H1 (cell line): ENCODE data around the gene SKAP2. TPM values are rescaled to one million over a fixed set of nuclear protein-coding genes. Genes with fewer than 3 reads are reported as not detected.

Experiments used
- CTCF ChIA-PET: fragments of 300-600 bp; sonication (Branson Sonifier 250); formaldehyde crosslinking; loops from one replicate; lab custom pipeline; 2021; ENCODE audit not compliant: partially characterized antibody; lab: Charles Lee
- POLR2A ChIA-PET: fragments of 300-600 bp; sonication (Branson Sonifier 250); formaldehyde crosslinking; loops from one replicate; lab custom pipeline; 2021; ENCODE audit warnings: inconsistent platforms; ENCODE audit not compliant: partially characterized antibody; lab: Charles Lee
- DNase-seq, 2 experiments: peaks; one replicate each; pipeline versions ENCODE4 v3.0.0 to v3.0.0-alpha.2; 2010 to 2022; ENCODE audit warnings: low spot score in 2 of 2, low read depth in 1 of 2, mixed read lengths in 1 of 2
- FAIRE-seq: peaks from 2 replicates; lab custom pipeline; 2011; peaks lifted over from hg19 to GRCh38; lab: Jason Lieb, UNC
- H2AFZ ChIP-seq: 2 replicates; pipeline ENCODE4 v1.8.1; 2012; ENCODE audit warnings: low read length, inconsistent platforms
- H2AK5ac ChIP-seq: 2 replicates; pipeline ENCODE4 v1.6.1; 2013; ENCODE audit warnings: low read depth, low read length
- H2BK120ac ChIP-seq: replicated peaks from 2 replicates; pipeline ENCODE3; 2013; ENCODE audit warnings: low read depth, low read length, inconsistent platforms
- H2BK12ac ChIP-seq: 2 replicates; pipeline ENCODE4 v1.6.1; 2013; ENCODE audit warnings: low read depth, low read length
- H2BK15ac ChIP-seq: 2 replicates; pipeline ENCODE4 v1.6.1; 2013; ENCODE audit warnings: low read length
- H2BK20ac ChIP-seq: 2 replicates; pipeline ENCODE4 v1.6.1; 2013; ENCODE audit warnings: low read length
- H2BK5ac ChIP-seq: 2 replicates; pipeline ENCODE4 v1.6.1; 2013; ENCODE audit warnings: low read depth, low read length
- H3K14ac ChIP-seq: 2 replicates; pipeline ENCODE4 v1.6.1; 2013; ENCODE audit warnings: inconsistent platforms; ENCODE audit not compliant: insufficient read length
- H3K18ac ChIP-seq: 2 replicates; pipeline ENCODE4 v1.6.1; 2013; ENCODE audit warnings: low read length; ENCODE audit errors: extremely low read depth
- H3K23ac ChIP-seq: 2 replicates; pipeline ENCODE4 v1.6.1; 2013; ENCODE audit warnings: inconsistent platforms; ENCODE audit not compliant: insufficient read length
- H3K23me2 ChIP-seq: 2 replicates; pipeline ENCODE4 v1.6.1; 2013; ENCODE audit warnings: low read depth, low read length
- H3K27ac ChIP-seq: 2 replicates; pipeline ENCODE4 v1.6.1; 2011; ENCODE audit warnings: low read depth, low read length, inconsistent platforms
- H3K27me3 ChIP-seq, 4 experiments: replicated peaks in 1 of 4; 1 replicate in 1 of 4; 2 replicates in 3 of 4; pipeline versions ENCODE4 v1.6.1 to v1.8.1; 2011 to 2013; ENCODE audit warnings: low read length in 3 of 4, mild to moderate bottlenecking in 3 of 4, inconsistent platforms in 2 of 4, mixed read lengths in 2 of 4, moderate library complexity in 1 of 4; ENCODE audit not compliant: control insufficient read depth in 3 of 4, insufficient read depth in 3 of 4; ENCODE audit errors: extremely low read depth in 1 of 4
- H3K36me3 ChIP-seq, 4 experiments: 2 replicates each; pipeline versions ENCODE4 v1.6.1 to v1.8.1; 2011 to 2013; ENCODE audit warnings: mild to moderate bottlenecking in 4 of 4, low read length in 3 of 4, moderate library complexity in 2 of 4, control low read depth in 1 of 4, inconsistent platforms in 1 of 4; ENCODE audit not compliant: insufficient read depth in 4 of 4, control insufficient read depth in 2 of 4
- H3K4ac ChIP-seq: replicated peaks from 2 replicates; pipeline ENCODE3; 2013; ENCODE audit warnings: low read length, low read depth, mixed read lengths, inconsistent platforms; ENCODE audit not compliant: insufficient read length
- H3K4me1 ChIP-seq, 4 experiments: replicated peaks in 1 of 4; 1 replicate in 1 of 4; 2 replicates in 3 of 4; pipeline versions ENCODE4 v1.6.1 to v1.8.1; 2011 to 2013; ENCODE audit warnings: low read length in 3 of 4, inconsistent platforms in 2 of 4, mixed read lengths in 1 of 4; ENCODE audit not compliant: insufficient read depth in 4 of 4, control insufficient read depth in 3 of 4
- H3K4me2 ChIP-seq, 2 experiments: 2 replicates each; pipeline versions ENCODE4 v1.6.1 to v1.8.1; 2011 to 2013; ENCODE audit warnings: low read depth in 2 of 2, low read length in 2 of 2, control low read depth in 1 of 2, inconsistent platforms in 1 of 2, mild to moderate bottlenecking in 1 of 2; ENCODE audit not compliant: insufficient read depth in 1 of 2
- H3K4me3 ChIP-seq, 4 experiments: fragments of 200-600, 300-600 bp in 1 of 4; sonication (generic), shearing (Covaris generic), sonication (Bioruptor Twin) in 1 of 4; 2 replicates each; pipeline versions ENCODE4 v1.5.1 to v1.8.1; 2011 to 2016; ENCODE audit warnings: low read length in 4 of 4, low read depth in 3 of 4, control low read depth in 2 of 4, inconsistent platforms in 2 of 4, mild to moderate bottlenecking in 2 of 4, mixed read lengths in 1 of 4, moderate library complexity in 1 of 4; ENCODE audit not compliant: insufficient read depth in 2 of 4; ENCODE audit errors: extremely low read depth in 1 of 4
- H3K56ac ChIP-seq: replicated peaks from 2 replicates; pipeline ENCODE3; 2013; ENCODE audit warnings: low read depth, mild to moderate bottlenecking, mixed read lengths, low read length, inconsistent platforms; ENCODE audit not compliant: insufficient read length
- H3K79me1 ChIP-seq: 2 replicates; pipeline ENCODE4 v1.6.1; 2013; ENCODE audit warnings: low read depth, low read length, control low read depth
- H3K79me2 ChIP-seq, 2 experiments: 2 replicates each; pipeline versions ENCODE4 v1.6.1 to v1.8.1; 2012 to 2013; ENCODE audit warnings: low read length in 2 of 2, mild to moderate bottlenecking in 2 of 2, inconsistent platforms in 1 of 2; ENCODE audit not compliant: insufficient read depth in 2 of 2, control insufficient read depth in 1 of 2
- H3K9ac ChIP-seq, 4 experiments: replicated peaks in 1 of 4; 1 replicate in 1 of 4; 2 replicates in 3 of 4; pipeline versions ENCODE4 v1.6.1 to v1.8.1; 2011 to 2013; ENCODE audit warnings: low read depth in 3 of 4, low read length in 3 of 4, control low read depth in 2 of 4, mild to moderate bottlenecking in 2 of 4, moderate library complexity in 2 of 4, inconsistent platforms in 1 of 4; ENCODE audit errors: extremely low read depth in 1 of 4
- H3K9me3 ChIP-seq, 2 experiments: 2 replicates each; pipeline versions ENCODE4 v1.6.1 to v1.8.1; 2012 to 2013; ENCODE audit warnings: mild to moderate bottlenecking in 2 of 2, moderate library complexity in 2 of 2, control low read depth in 1 of 2, inconsistent platforms in 1 of 2, low read depth in 1 of 2, low read length in 1 of 2, mixed read lengths in 1 of 2; ENCODE audit not compliant: insufficient read depth in 2 of 2
- H4K20me1 ChIP-seq, 2 experiments: replicated peaks in 1 of 2; 2 replicates each; pipeline versions ENCODE3 to v1.8.1; 2011 to 2013; ENCODE audit warnings: inconsistent platforms in 2 of 2, low read length in 2 of 2, mild to moderate bottlenecking in 1 of 2; ENCODE audit not compliant: insufficient read depth in 2 of 2, control insufficient read depth in 1 of 2
- H4K5ac ChIP-seq: 2 replicates; pipeline ENCODE4 v1.6.1; 2013; ENCODE audit warnings: low read length, low read depth, mixed read lengths, inconsistent platforms; ENCODE audit not compliant: insufficient read length
- H4K8ac ChIP-seq: 2 replicates; pipeline ENCODE4 v1.8.0; 2013; ENCODE audit warnings: mild to moderate bottlenecking, moderate library complexity, low read length, inconsistent platforms; ENCODE audit not compliant: insufficient read depth; ENCODE audit errors: extremely low read depth
- H4K91ac ChIP-seq: replicated peaks from 2 replicates; pipeline ENCODE3; 2013; ENCODE audit warnings: low read length, mixed read lengths, inconsistent platforms; ENCODE audit not compliant: insufficient read length
- ASH2L ChIP-seq: fragments of 200-600, 300-600 bp; sonication (generic); IDR thresholded peaks from one replicate; pipeline ENCODE4 v1.7.1; 2017; ENCODE audit warnings: low read length
- BACH1 ChIP-seq: IDR thresholded peaks from 2 replicates; pipeline ENCODE4 v1.6.1; 2012; ENCODE audit warnings: low read length, improper control_type of control experiment
- CHD1 ChIP-seq: IDR thresholded peaks from 2 replicates; pipeline ENCODE4 v1.6.1; 2012; ENCODE audit warnings: low read depth, low read length, improper control_type of control experiment
- EP300 ChIP-seq, 2 experiments: IDR thresholded peaks; 1 replicate in 1 of 2; 2 replicates in 1 of 2; pipeline ENCODE4 v1.6.1; 2011 to 2012; ENCODE audit warnings: low read depth in 2 of 2, low read length in 2 of 2, mild to moderate bottlenecking in 2 of 2, borderline replicate concordance in 1 of 2, inconsistent platforms in 1 of 2, moderate library complexity in 1 of 2
- KDM5A ChIP-seq: fragments of 200-600 bp; IDR thresholded peaks from 2 replicates; pipeline ENCODE4 v1.7.1; 2012; ENCODE audit warnings: mild to moderate bottlenecking, low read length, inconsistent platforms, mixed read lengths
- MAFK ChIP-seq: IDR thresholded peaks from 2 replicates; pipeline ENCODE4 v1.6.1; 2012; ENCODE audit warnings: low read depth, mild to moderate bottlenecking, improper control_type of control experiment, low read length
- POLR2A ChIP-seq, 2 experiments: IDR thresholded peaks; 1 replicate in 1 of 2; 2 replicates in 1 of 2; pipeline ENCODE4 v1.6.1; 2011; ENCODE audit warnings: low read depth in 2 of 2, low read length in 2 of 2, mild to moderate bottlenecking in 2 of 2; ENCODE audit errors: control extremely low read depth in 1 of 2
- RNF2 ChIP-seq: fragments of 200-900, 300-1000 bp; sonication (generic); IDR thresholded peaks from 2 replicates; pipeline ENCODE4 v1.7.1; 2016; ENCODE audit warnings: borderline replicate concordance, low read depth, mild to moderate bottlenecking, antibody characterized with exemption, low read length; ENCODE audit not compliant: poor library complexity, severe bottlenecking; ENCODE audit errors: missing control alignments
- SIN3A ChIP-seq, 2 experiments: IDR thresholded peaks in 1 of 2; conservative IDR thresholded peaks in 1 of 2; 2 replicates each; pipeline ENCODE4 v1.6.1; 2011 to 2012; ENCODE audit warnings: low read length in 2 of 2, improper control_type of control experiment in 1 of 2, low read depth in 1 of 2, mild to moderate bottlenecking in 1 of 2
- SP4 ChIP-seq: IDR thresholded peaks from 2 replicates; pipeline ENCODE4 v1.6.1; 2012; ENCODE audit warnings: low read length, inconsistent platforms
- SUZ12 ChIP-seq: fragments of 200-600 bp; sonication (generic); IDR thresholded peaks from 2 replicates; pipeline ENCODE4 v1.6.1; 2012; ENCODE audit warnings: mild to moderate bottlenecking, inconsistent platforms, low read length, moderate library complexity, mixed read lengths
- TAF1 ChIP-seq: IDR thresholded peaks from 2 replicates; pipeline ENCODE4 v1.6.1; 2011; ENCODE audit warnings: mild to moderate bottlenecking, low read depth, low read length
- TBP ChIP-seq: IDR thresholded peaks from 2 replicates; pipeline ENCODE4 v1.6.1; 2011; ENCODE audit warnings: low read depth, low read length, improper control_type of control experiment
- TCF12 ChIP-seq: IDR thresholded peaks from 2 replicates; pipeline ENCODE4 v1.6.1; 2011; ENCODE audit warnings: low read depth, mild to moderate bottlenecking, low read length
- WGBS, 2 experiments: shearing (Covaris generic) in 1 of 2; methylation state at CpG; one replicate each; pipeline versions ENCODE4 v1.1.6 to v1.1.7; 2013 to 2015; ENCODE audit warnings: low lambda C conversion rate in 2 of 2, mixed read lengths in 2 of 2, inconsistent platforms in 1 of 2, low coverage in 1 of 2, missing lambda C conversion rate in 1 of 2; ENCODE audit not compliant: insufficient replicate concordance in 2 of 2, insufficient coverage in 1 of 2, insufficient read length in 1 of 2; ENCODE audit errors: extremely low coverage in 1 of 2, missing lambda C conversion rate in 1 of 2; 5-methylcytosine and 5-hydroxymethylcytosine counted together
- polyA plus RNA-seq, 7 experiments: library from polyadenylated mRNA; depleted of rRNA in 3 of 7; stranded (reverse) in 5 of 7; unstranded in 2 of 7; fragments of >200 nt in 5 of 7; fragments of 200-250 nt in 2 of 7; gene quantifications; 1 replicate in 5 of 7; 2 replicates in 1 of 7; 4 replicates in 1 of 7; pipeline versions ENCODE4 v1.2.1 to v1.2.3, GENCODE V29; 2011 to 2013; ENCODE audit warnings: missing spikeins in 2 of 7, mixed read lengths in 2 of 7
- total RNA-seq: library from RNA; stranded (reverse); fragmentation: NEBNext Ultra II Directional; extraction: Animal tissue kit (Norgen Biotek cat#: 25700); gene quantifications from 2 replicates; pipeline ENCODE4 v1.2.1, GENCODE V29; 2021

The SKAP2 gene
- total and polyA plus RNA-seq, 2 of the 8 experiments (the other 6 are each of a cell fraction or from before 2014, with no cell fraction given): 0.53 to 5.1 TPM

DNA sequence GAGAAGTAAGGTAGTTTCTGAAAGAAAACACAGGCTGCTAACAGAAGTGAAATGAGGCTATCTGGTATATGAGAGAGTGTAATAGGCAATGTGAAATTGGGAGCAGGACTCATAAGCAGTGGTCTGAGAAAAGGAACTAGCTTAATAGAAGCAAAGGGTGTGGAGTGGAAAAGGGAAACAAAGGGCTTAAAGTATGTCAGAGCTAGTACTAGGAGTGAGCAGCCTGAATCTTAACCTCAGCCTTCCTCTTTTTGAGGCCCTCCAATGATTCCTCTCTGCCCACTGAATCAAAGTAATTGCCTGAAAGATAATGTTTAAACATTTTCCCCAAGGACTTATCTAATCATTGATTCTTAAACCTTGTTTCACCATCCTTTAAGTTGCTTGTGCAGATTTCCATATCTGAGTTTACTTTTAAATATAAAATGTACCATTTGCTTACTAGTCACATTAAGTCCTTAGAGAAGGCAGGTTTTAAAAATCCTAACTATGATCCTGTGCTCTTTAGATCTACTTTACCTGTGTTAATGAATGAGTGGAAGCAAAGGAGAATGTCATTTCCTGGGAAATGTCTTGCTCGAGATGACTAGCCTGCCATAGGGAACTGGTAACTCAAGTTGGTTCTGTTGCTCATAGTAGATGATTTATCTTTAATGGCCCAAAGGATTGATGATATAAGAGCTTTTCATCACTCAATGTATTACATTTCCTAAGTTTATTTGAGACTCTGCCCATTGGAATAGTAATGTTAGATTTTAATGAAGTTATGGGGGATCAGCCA lies 155.0 kb downstream of the SKAP2 start:
- Histone ChIP-seq H3K27me3 (peaks cover 0 to 1% (median 0%) of the 10 kb centered on the region in 4 experiments; a peak in 1 of 7 replicates), H3K23me2 (no peaks in the 10 kb centered on the region), H4K8ac (no peak overlapping the region), H3K56ac (no peak overlapping the region), H2AK5ac (no peak overlapping the region), H4K91ac (no peak overlapping the region), H3K79me2 (no peaks in the 10 kb centered on the region), H3K4me1 (no peaks in the 10 kb centered on the region), H2BK12ac (no peak overlapping the region), H3K14ac (no peak overlapping the region), H3K79me1 (no peaks in the 10 kb centered on the region), H3K9ac (no peak overlapping the region), H4K5ac (no peak overlapping the region), H2BK5ac (no peak overlapping the region), H2BK15ac (no peak overlapping the region), H3K23ac (no peak overlapping the region), H3K27ac (no peak overlapping the region), H3K4me2 (no peak overlapping the region), H3K4me3 (no peak overlapping the region), H4K20me1 (no peaks in the 10 kb centered on the region), H2BK120ac (no peak overlapping the region), H2AFZ (no peak overlapping the region), H3K9me3 (no peaks in the 10 kb centered on the region), H3K36me3 (no peaks in the 10 kb centered on the region), H3K4ac (no peak overlapping the region), H3K18ac (no peak overlapping the region), H2BK20ac (no peak overlapping the region)
- DNase-seq (no peak), FAIRE-seq (no peak)
- ChIA-PET CTCF (no interaction called here), POLR2A (no interaction called here)
- 89% methylated on average over 1 of the region's 1 CpG; no CpG with 5 or more reads in 1 of the 2 experiments for WGBS, 2 experiments
- no peak for TF ChIP-seq KDM5A
- no peak for TF ChIP-seq BACH1
- TF ChIP-seq ASH2L: no peak
- TF ChIP-seq SUZ12: no peak
- no peak for TF ChIP-seq EP300 (IDR thresholded peaks at IDR 0.05; ENCODE audit: borderline replicate concordance in 1 of 2, low read depth in 2 of 2, low read length in 2 of 2)
- TF ChIP-seq POLR2A (IDR thresholded peaks at IDR 0.05; ENCODE audit: control extremely low read depth in 1 of 2, low read depth in 2 of 2, low read length in 2 of 2): no peak
- no peak for TF ChIP-seq TBP
- TF ChIP-seq RNF2: no peak
- no peak for TF ChIP-seq MAFK
- TF ChIP-seq SIN3A (conservative IDR thresholded peaks at IDR 0.05 in 1 of 2, IDR thresholded peaks at IDR 0.05 in 1 of 2; ENCODE audit: low read depth in 1 of 2, low read length in 2 of 2): no peak
- no peak for TF ChIP-seq TAF1
- no peak for TF ChIP-seq TCF12
- TF ChIP-seq CHD1: no peak
- no peak for TF ChIP-seq SP4
